GM21786 (cell line): Measurements from ENCODE around the gene PMM1.

Experiments used
- ATAC-seq: cut with Tn5 transposase; IDR thresholded peaks from one replicate; pipeline ENCODE4 v1.9.1; 2021; ENCODE audit not compliant: unreplicated experiment

The PMM1 gene

GRCh38 chr22:41539146-41540005, 50.3 kb downstream of the PMM1 start:
- ATAC-seq, result no peak

GRCh38 chr22:41538583-41538982, 51.1 kb downstream of the PMM1 start:
- no peak for ATAC-seq

GRCh38 chr22:41537203-41537602, 52.4 kb downstream of the PMM1 start:
- no peak for ATAC-seq

- no peak for ATAC-seq
Measured at GRCh38 chr22:41535244-41535643, 54.4 kb downstream of the PMM1 start.

GRCh38 chr22:41534219-41534618, 55.4 kb downstream of the PMM1 start:
- no peak for ATAC-seq

- ATAC-seq, result no peak
Measured at GRCh38 chr22:41532908-41533825, 56.5 kb downstream of the PMM1 start.

- no peak for ATAC-seq
Measured at GRCh38 chr22:41531715-41532477, 57.7 kb downstream of the PMM1 start.

- no peak for ATAC-seq
Measured at GRCh38 chr22:41530890-41531714, 58.5 kb downstream of the PMM1 start.

- no peak for ATAC-seq
Measured at GRCh38 chr22:41528938-41529561, 60.6 kb downstream of the PMM1 start.

- ATAC-seq, result no peak
Measured at GRCh38 chr22:41528132-41528766, 61.4 kb downstream of the PMM1 start.
